B cell (primary cell): ENCODE results near the gene TMEM86B.

Experiments
- CTCF ChIP-seq: fragments of 200-600 bp; IDR thresholded peaks from one replicate; pipeline ENCODE4 v1.8.0; 2022; ENCODE audit warnings: antibody characterized with exemption, mild to moderate bottlenecking
- EZH2 ChIP-seq: IDR thresholded peaks from 2 replicates; pipeline ENCODE4 v1.6.1; 2012; ENCODE audit warnings: borderline replicate concordance, low read depth, mild to moderate bottlenecking, moderate library complexity, low read length; ENCODE audit not compliant: insufficient read depth, poor library complexity, severe bottlenecking

- TF ChIP-seq CTCF (no peak), EZH2 (no peak)
These were observed 31.8 kb downstream of the TMEM86B start for GRCh38 chr19:55196803-55197202.
